HG03060 (cell line): ENCODE results near the gene DNAJC8.

ENCODE experiments used
- ATAC-seq: cut with Tn5 transposase; IDR thresholded peaks from one replicate; pipeline ENCODE4 v1.9.1; 2021; ENCODE audit warnings: low read depth, moderate number of reproducible peaks; ENCODE audit not compliant: unreplicated experiment

Gene DNAJC8

GRCh38 chr1:28208818-28209441 is 23.9 kb downstream of the DNAJC8 start:
- no peak for ATAC-seq

- no peak for ATAC-seq
Measured at GRCh38 chr1:28205243-28205642, 27.6 kb downstream of the DNAJC8 start.

- ATAC-seq, result no peak
Measured at GRCh38 chr1:28200234-28200873, 32.5 kb downstream of the DNAJC8 start.

GRCh38 chr1:28199328-28200233 is 33.2 kb downstream of the DNAJC8 start:
- peak; percentile 59 for ATAC-seq

- no peak for ATAC-seq
Measured at GRCh38 chr1:28197682-28198415, 35.0 kb downstream of the DNAJC8 start.

GRCh38 chr1:28196330-28196729 is 36.5 kb downstream of the DNAJC8 start:
- ATAC-seq, result no peak

- no peak for ATAC-seq
Measured at GRCh38 chr1:28195780-28196179, 37.0 kb downstream of the DNAJC8 start.

GRCh38 chr1:28194326-28195035 is 38.3 kb downstream of the DNAJC8 start:
- ATAC-seq, result no peak

GRCh38 chr1:28193701-28194161 is 39.1 kb downstream of the DNAJC8 start:
- ATAC-seq, result no peak

- ATAC-seq, result no peak
Measured at GRCh38 chr1:28190996-28191645, 41.7 kb downstream of the DNAJC8 start.

- no peak for ATAC-seq
Measured at GRCh38 chr1:28190337-28190979, 42.4 kb downstream of the DNAJC8 start.

GRCh38 chr1:28185071-28185470 is 47.8 kb downstream of the DNAJC8 start:
- no peak for ATAC-seq

- no peak for ATAC-seq
Measured at GRCh38 chr1:28180306-28181305, 52.2 kb downstream of the DNAJC8 start.

- no peak for ATAC-seq
Measured at GRCh38 chr1:28178690-28179485, 53.9 kb downstream of the DNAJC8 start.

- ATAC-seq, result no peak
Measured at GRCh38 chr1:28176492-28177470, 56.0 kb downstream of the DNAJC8 start, which contains the start of gene PTAFR. Gene PTAFR (minus strand): TSS chr1:28176690. CDS start chr1:28151021, 25,669 bp downstream.
